OCI-LY3 (cell line): ENCODE results near the gene NDUFB1.

Experiments used
- H2AFZ ChIP-seq: fragments of 200-600, 300-600 bp; shearing (Covaris generic); 2 replicates; pipeline ENCODE4 v1.6.0; 2014; ENCODE audit warnings: antibody characterized with exemption, low read depth, low read length
- H3K27ac ChIP-seq: fragments of 200-600, 300-600 bp; sonication (generic); 2 replicates; pipeline ENCODE4 v1.5.1; 2014; ENCODE audit warnings: mild to moderate bottlenecking, low read length, moderate library complexity, mixed read lengths
- H3K27me3 ChIP-seq: fragments of 200-600, 300-600 bp; sonication (generic); 2 replicates; pipeline ENCODE4 v1.6.1; 2014; ENCODE audit warnings: low read depth, low read length, mixed read lengths
- H3K36me3 ChIP-seq: fragments of 200-600, 300-600 bp; sonication (generic); replicated peaks from 2 replicates; pipeline ENCODE3; 2014; ENCODE audit warnings: low read depth, low read length, mixed read lengths
- H3K4me1 ChIP-seq: fragments of 300-600, 200-600 bp; sonication (generic); 2 replicates; pipeline ENCODE4 v1.6.1; 2014; ENCODE audit warnings: low read length, mixed read lengths
- H3K4me2 ChIP-seq: fragments of 200-600, 300-600 bp; sonication (generic); 2 replicates; pipeline ENCODE4 v1.6.1; 2014; ENCODE audit warnings: low read length, mixed read lengths
- H3K4me3 ChIP-seq: fragments of 300-600, 200-600 bp; sonication (generic); 2 replicates; pipeline ENCODE4 v1.5.1; 2014; ENCODE audit warnings: antibody characterized with exemption, mild to moderate bottlenecking, low read length, moderate library complexity
- H3K79me2 ChIP-seq: fragments of 300-600, 200-600 bp; shearing (Covaris generic); 2 replicates; pipeline ENCODE4 v1.6.1; 2014; ENCODE audit warnings: mild to moderate bottlenecking, low read length, mixed read lengths
- H3K9ac ChIP-seq: fragments of 300-600, 200-600 bp; shearing (Covaris generic); 2 replicates; pipeline ENCODE4 v1.6.0; 2014; ENCODE audit warnings: mild to moderate bottlenecking, low read length, moderate library complexity
- H3K9me3 ChIP-seq: fragments of 200-600, 300-600 bp; shearing (Covaris generic); 2 replicates; pipeline ENCODE4 v1.6.1; 2014; ENCODE audit warnings: low read length, mixed read lengths; ENCODE audit not compliant: insufficient read depth
- H4K20me1 ChIP-seq: fragments of 200-600, 300-600 bp; sonication (generic); 2 replicates; pipeline ENCODE4 v1.6.1; 2016; ENCODE audit warnings: low read length, mixed read lengths; ENCODE audit not compliant: insufficient read depth
- CTCF ChIP-seq: fragments of 200-600, 300-600 bp; sonication (generic); IDR thresholded peaks from 2 replicates; pipeline ENCODE4 v1.5.1; 2014; ENCODE audit warnings: antibody characterized with exemption, low read length, low read depth
- EZH2phosphoT487 ChIP-seq: fragments of 200-600 bp; shearing (Covaris generic); IDR thresholded peaks from 2 replicates; pipeline ENCODE4 v1.6.1; 2018; ENCODE audit warnings: antibody characterized with exemption, mixed run types, low read depth

Gene NDUFB1

GRCh38 chr14:92074555-92074954, 47.0 kb downstream of the NDUFB1 start:
- no peak overlapping the region for H2AFZ ChIP-seq
- H3K4me3 ChIP-seq: no peak overlapping the region
- H3K4me2 ChIP-seq: no peak overlapping the region
- peaks cover 16% of the 10 kb centered on the region for H3K36me3 ChIP-seq
- H3K9me3 ChIP-seq: no peaks in the 10 kb centered on the region
- H3K27me3 ChIP-seq: no peaks in the 10 kb centered on the region
- H3K79me2 ChIP-seq: no peaks in the 10 kb centered on the region
- no peak overlapping the region for H3K9ac ChIP-seq
- H3K4me1 ChIP-seq: no peaks in the 10 kb centered on the region
- H4K20me1 ChIP-seq: no peaks in the 10 kb centered on the region
- TF ChIP-seq EZH2phosphoT487 (no peak), CTCF (no peak)
- H3K27ac ChIP-seq: no peak overlapping the region
